Measurements from ENCODE around the gene ADCY1.

The ADCY1 gene

DNA sequence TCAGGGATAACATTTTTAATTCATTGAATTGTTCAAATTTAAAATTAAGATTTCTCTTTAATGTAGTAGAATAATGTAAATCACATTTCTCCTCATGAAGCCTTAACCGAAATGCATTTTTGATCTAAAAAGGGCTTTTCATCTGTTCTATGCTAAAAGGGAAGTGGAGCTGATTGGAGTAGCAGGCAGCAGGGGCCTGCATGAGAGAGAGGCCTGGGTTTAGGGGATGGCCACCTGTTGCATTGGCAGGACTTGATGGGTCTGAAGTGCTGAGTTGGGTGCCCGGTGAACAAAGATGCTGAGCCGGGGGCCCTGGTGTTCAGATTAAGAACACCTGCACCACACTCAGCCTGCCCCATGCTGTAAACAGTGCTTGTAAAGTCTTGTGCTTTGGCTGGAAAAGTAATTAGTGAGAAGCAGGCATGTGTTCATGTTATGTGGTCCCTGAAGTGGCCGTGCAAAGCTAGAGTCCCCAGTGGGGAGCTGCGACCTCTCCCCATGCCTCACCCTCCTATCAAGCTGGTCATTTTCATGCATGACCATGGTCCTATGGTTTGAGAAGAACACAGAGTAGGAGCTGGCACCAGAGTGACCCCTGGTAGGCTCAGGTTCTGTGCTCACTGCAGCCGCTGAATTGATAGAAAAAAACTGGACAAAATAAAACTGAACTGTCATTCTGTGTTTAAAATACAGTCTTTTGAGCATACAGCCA is 124.3 kb downstream of the ADCY1 start:
- no peak for DNase-seq

DNA sequence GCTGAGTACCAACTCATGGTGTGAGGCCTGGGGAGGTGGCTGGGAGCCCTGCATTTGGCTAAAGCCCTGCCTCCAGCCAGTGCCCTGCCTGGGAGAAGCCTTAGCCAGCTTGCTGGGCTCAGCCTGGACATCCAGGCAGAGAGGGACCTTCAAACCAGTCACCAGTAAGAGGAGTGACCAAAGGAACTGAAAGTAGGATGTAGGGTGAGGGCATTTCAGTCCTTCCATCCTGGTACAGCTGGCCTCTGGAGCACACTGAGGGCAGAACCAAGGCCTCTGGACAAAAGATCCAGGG is 124.8 kb downstream of the ADCY1 start:
- no peak for DNase-seq

DNA sequence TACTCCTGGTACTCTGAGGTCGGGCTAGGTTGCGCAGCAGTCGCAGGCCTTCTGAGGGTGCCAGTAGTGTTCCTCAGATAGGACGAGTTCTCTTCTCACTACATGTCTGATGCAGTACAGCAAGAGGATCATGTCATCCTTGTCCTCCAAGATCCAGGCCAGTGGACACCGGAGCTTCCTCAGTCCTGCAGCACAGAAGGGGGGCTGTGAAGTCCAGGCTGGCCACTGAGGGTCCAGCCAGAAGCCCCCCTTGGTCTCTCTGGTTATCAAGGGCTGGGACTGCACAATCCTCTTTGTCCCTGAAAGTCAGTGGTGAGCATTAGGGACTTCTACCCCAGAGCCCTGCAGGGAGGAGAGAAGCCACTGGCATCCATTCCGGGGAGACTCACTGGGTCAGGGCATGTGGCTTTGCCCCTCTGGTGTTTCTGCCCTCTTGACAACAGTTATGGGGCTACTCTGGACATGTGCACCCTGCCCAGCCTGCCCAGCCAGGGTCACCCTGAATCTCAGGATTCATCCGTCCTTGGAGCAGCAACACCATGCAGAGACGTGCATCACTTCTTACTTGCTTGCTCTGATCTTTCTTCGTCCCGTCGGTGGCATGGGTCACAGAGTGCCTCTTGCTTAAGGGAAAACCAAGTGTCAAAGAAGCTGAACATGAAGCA is 125.7 kb downstream of the ADCY1 start:
- no peak for DNase-seq

DNA sequence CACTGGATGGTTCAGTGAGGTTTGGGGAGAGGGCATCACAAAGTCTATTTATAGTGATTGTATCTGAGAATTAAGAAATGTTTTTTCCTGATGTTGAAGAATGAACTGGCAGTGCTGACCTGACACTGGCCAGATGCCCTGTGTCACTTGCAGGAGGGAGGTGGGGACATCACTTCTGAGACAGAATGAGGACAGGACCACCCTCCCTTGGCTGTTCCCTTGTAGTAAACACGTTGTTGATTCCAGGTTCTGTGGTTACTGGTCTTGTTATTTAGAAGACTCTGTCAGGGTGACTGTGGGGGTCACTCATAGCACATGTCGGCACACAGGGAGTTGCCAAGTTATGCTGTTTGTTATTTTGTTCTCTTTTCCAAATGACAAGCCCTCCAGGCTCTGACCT is 126.4 kb downstream of the ADCY1 start:
- DNase-seq = no peak

GRCh38 chr7:45701701-45702510 is 127.7 kb downstream of the ADCY1 start:
- DNase-seq = no peak

DNA sequence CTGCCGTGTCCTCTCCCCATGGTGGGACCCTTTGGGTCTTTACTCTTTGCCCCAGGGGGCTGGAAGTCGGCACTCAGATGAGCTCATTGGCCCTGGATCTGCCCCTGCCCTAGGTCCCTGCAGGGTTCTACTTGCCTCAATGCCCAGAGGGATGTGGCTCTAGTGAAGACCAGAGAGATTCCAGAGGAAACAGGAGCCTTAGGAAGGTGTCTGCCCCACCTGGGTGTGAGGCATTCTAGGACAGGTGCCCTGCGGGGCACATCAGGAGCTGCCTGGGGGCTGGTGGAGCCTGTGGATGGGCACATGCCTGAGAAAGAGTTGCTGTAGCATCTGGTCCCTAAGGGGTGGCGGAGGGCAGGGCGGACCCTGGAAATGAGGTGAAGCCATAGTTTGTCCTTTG is 128.6 kb downstream of the ADCY1 start:
- no peak for DNase-seq

GRCh38 chr7:45703373-45703821 is 129.2 kb downstream of the ADCY1 start:
- DNase-seq = no peak

- no peak for DNase-seq
Measured at GRCh38 chr7:45703911-45704682, 129.9 kb downstream of the ADCY1 start.

DNA sequence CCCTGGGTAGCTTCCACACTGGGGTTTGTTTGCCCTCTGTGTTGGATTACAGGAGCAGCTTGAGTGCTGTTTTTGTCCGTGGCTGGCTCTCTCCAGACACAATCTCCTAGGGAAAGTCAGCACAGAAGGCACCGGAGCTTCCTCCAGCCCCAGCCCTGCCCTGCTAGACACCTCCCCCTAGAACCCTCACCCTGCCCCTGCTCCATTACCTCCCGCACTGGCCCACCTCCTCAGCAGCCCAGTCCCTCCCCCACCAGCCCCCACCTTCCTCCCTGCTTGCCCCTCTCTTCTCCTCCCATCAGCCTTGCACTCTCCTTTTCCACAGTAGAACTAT is 130.5 kb downstream of the ADCY1 start:
- DNase-seq = no peak

DNA sequence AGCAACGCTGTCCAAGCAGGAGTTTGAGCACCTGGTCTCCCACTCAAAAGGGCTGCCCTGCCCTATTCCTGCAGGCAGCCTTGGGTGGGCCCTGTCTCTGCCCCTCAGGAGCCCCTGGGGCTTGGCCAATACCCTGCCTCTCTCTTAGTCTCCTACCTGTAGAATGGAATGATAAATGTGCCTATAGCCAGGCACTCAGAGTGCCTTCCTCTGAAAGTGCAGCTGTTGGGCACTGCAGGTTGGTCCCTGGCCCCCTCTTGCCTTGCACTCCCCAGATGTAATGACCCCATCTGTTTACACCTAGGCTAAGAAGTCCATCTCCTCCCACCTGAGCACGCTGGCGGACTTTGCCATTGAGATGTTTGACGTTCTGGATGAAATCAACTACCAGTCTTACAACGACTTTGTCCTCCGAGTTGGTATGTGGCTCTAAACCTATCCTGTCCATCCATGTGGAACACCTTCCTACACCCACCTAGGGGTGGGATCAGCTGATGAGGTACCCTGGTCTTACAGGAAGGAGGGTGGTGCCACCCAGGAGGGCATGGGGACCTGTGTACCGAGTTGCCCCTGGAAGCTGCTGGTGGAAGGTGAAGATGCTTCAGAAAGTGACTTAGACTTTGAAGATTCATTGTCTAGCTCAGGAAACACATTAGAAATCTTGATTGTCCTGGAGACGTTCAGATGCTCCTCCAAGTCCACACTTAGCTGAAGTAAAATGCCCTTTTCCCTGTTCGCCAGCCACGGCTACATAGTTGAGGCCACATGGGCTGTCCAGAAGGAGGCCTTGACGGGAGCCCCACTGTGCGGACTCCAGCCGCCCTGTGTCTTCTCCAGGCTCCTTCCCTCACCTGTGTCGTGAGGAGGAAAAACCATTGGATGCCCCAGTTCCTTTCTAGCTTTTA is 134.1 kb downstream of the ADCY1 start:
- no peak for DNase-seq

DNA sequence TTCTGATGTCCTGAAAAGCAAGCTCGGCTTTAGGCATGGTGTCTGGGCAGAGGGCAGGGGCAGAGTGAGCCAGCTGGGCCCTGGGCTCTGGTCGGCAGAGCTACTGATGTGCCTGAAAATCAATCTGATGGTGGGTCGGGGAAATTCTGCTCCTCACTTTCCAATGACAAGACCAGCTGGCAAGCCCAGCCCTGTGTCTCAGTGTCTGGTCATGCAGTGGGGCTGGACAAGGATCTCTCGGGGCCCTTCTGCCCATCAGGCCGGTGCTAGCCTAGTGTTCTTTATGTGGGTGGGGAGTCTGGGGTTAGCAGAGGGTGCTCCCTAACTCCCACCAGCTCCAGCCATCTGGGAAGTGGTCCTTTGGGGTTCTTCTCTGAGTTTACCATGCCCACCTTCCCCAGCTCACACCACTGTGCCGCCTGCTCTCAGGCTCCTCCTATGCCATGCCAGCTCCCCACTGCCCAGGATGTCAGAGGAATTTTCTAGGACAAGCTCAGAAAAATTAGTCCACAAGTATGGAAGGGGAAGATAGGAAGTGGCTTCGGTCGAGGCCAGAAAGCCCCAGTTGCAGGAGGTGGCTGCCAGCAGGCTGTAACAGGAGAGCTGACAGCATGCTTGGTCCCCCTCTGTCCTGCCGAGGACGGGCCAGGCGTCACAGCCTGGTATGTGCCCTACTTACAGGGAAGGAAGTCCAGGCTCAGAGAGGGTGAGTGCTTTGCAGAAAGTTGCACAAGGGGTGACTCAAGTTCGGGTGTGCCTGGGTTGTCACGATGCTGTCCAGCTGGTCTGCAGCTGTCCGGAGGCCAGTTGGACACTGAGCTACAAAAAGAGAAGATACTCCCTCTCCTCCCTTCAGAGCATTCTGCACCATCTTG is 135.2 kb downstream of the ADCY1 start:
- no peak for DNase-seq

DNA sequence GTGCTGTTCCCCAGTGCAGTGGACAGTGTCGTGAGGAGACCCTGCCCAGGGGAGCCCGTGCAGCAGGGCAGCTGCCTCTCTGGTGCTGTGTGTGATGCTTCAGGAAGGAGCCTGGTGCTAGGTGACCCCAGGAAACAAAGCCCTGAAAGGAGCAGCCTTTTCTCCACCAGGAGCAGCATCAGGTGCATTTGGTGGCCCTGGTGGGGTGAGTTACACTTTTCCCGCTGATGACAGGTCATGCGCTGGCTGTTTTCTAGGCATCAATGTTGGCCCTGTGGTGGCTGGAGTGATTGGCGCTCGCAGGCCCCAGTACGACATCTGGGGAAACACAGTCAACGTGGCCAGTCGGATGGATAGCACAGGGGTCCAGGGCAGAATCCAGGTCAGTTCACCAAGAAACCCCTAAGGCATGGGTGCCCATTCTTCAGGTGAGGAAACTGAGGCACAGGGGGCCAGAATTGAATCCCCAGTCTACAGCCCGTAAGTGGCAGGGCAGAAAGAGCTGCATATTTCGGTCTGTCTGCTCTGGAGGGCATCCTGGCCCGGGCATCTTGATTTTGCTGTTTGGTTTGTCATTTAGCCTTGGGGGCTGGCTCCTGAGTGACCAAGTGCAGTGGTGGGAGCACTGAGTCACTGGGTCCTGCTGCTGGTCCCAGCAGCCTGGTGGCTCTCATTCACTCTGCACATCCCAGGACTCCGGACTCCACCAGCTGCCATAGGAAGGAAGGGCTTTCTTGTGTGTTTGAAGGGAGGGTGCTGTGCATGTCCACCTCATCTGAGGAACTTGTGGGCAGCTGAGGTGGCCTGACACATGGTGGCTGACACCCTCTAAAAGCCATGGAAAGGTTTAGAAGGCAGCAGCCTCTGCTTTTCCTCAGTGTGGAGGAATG is 136.3 kb downstream of the ADCY1 start:
- no peak for DNase-seq

GRCh38 chr7:45711161-45711490 is 137.0 kb downstream of the ADCY1 start:
- DNase-seq = no peak

DNA sequence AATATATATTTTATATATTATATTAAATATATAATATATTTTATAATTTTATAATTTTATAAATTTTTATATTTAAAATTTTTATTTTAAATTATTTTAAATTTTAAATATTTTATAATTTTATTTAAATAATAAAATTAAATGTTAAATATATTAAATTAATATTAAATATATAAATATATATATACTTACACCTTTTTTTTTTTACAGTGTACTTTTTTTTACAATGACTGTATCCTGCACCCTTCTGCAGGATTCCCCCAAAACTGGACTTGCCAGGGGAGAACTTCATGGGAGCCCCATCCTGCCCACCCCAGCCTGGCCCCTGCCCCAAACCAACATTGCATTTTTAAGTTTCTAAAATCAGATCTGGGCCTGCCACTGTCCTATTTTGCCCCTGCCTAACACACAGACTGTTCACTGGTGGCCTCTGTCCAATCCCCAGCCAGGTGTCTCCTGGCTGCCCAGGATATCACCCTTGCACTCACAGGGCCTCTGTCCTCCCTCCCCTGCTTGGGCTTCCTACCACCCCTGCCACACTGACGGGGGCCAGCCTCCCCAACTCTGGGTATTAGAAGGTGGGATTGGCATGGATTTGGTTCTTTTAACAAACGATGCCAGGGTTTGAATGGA is 138.0 kb downstream of the ADCY1 start:
- DNase-seq = no peak

- DNase-seq = no peak
Measured at GRCh38 chr7:45712872-45713668, 138.9 kb downstream of the ADCY1 start.

- DNase-seq = no peak
Measured at GRCh38 chr7:45713669-45714520, 139.7 kb downstream of the ADCY1 start.

GRCh38 chr7:45714521-45714820 is 140.3 kb downstream of the ADCY1 start:
- no peak for DNase-seq
